NCI-H1105 treated with DMSO at 0.1 percent for 48 hours (cell line): ENCODE measurements around the gene ZNF490.
"Not testable (repeated sequence)": the region's sequence is repeated elsewhere in the genome, so short reads cannot be mapped to it uniquely, and the experiment has no call there.

ENCODE experiments used
- DNase-seq: peaks from one replicate; lab custom pipeline; 2025; lab: John Stamatoyannopoulos, UW

The ZNF490 gene

GRCh38 chr19:12610540-12611360, at the start of gene ZNF490, which contains the start of gene ZNF791:
TSS of gene ZNF490 (minus strand) at chr19:12610813. CDS start at chr19:12610680, 133 bp downstream.
TSS of gene ZNF791 (plus strand) at chr19:12610920. CDS start at chr19:12611080, 160 bp downstream.
- peak; percentile 96 for DNase-seq

- no peak for DNase-seq
These were observed 47.4 kb upstream of the ZNF490 start for GRCh38 chr19:12657966-12658365.

GRCh38 chr19:12656899-12657571, 46.4 kb upstream of the ZNF490 start:
- no peak for DNase-seq

- DNase-seq: no peak
These were observed 44.9 kb upstream of the ZNF490 start for GRCh38 chr19:12655546-12655945.

GRCh38 chr19:12652219-12652618, 41.6 kb upstream of the ZNF490 start:
- DNase-seq: no peak

GRCh38 chr19:12649941-12650340, 39.3 kb upstream of the ZNF490 start:
- no peak for DNase-seq

- DNase-seq: no peak
These were observed 37.5 kb upstream of the ZNF490 start for GRCh38 chr19:12648088-12648487.

GRCh38 chr19:12647490-12648071, 37.0 kb upstream of the ZNF490 start:
- peak; percentile 81 for DNase-seq

GRCh38 chr19:12647047-12647446, 36.4 kb upstream of the ZNF490 start:
- DNase-seq: no peak

GRCh38 chr19:12646551-12646950, 35.9 kb upstream of the ZNF490 start:
- no peak for DNase-seq

- not testable (repeated sequence) for DNase-seq
These were observed 33.1 kb upstream of the ZNF490 start for GRCh38 chr19:12643716-12644115.

- DNase-seq: no peak
These were observed 31.9 kb upstream of the ZNF490 start for GRCh38 chr19:12642506-12642905.

- no peak for DNase-seq
These were observed 30.8 kb upstream of the ZNF490 start for GRCh38 chr19:12641456-12641855.

GRCh38 chr19:12639901-12640613, 29.4 kb upstream of the ZNF490 start:
- DNase-seq: peak; percentile 63

GRCh38 chr19:12638611-12639182, 28.1 kb upstream of the ZNF490 start:
- DNase-seq: no peak

- no peak for DNase-seq
These were observed 26.0 kb upstream of the ZNF490 start for GRCh38 chr19:12636631-12637030.

GRCh38 chr19:12629215-12629614, 18.6 kb upstream of the ZNF490 start:
- DNase-seq: no peak

GRCh38 chr19:12628040-12629022, 17.7 kb upstream of the ZNF490 start:
- DNase-seq: no peak

GRCh38 chr19:12626958-12627357, 16.3 kb upstream of the ZNF490 start:
- DNase-seq: no peak

GRCh38 chr19:12623361-12624031, 12.9 kb upstream of the ZNF490 start:
- DNase-seq: no peak
